Activated CD8-positive, alpha-beta T cell treated with anti-CD3 and anti-CD28 coated beads, Interleukin-2, amount 10 ng/mL, durations not matched to agents 7 days and 5 days (primary cell): ENCODE measurements around the gene MIPOL1. TPM values are rescaled to one million over a fixed set of nuclear protein-coding genes. Genes with fewer than 3 reads are reported as not detected.
A peak's percentile ranks its signal among the peaks of the same experiment; 100 is the strongest.
"Not testable (repeated sequence)": the region's sequence is repeated elsewhere in the genome, so short reads cannot be mapped to it uniquely, and the experiment has no call there.

ENCODE experiments used
- ATAC-seq: fragments of 150-1000 bp; cut with Tn5 transposase; one replicate; pipeline ENCODE4 v1.10.0; 2021; ENCODE audit warnings: moderate library complexity
- CTCF ChIA-PET: fragments of 350-600 bp; sonication (Branson Sonifier 250); formaldehyde crosslinking; loops from one replicate; lab custom pipeline; 2021; ENCODE audit warnings: antibody characterized with exemption; lab: Charles Lee
- POLR2A ChIA-PET: fragments of 350-600 bp; sonication (Branson Sonifier 250); formaldehyde crosslinking; loops from one replicate; lab custom pipeline; 2021; ENCODE audit warnings: antibody characterized with exemption; lab: Charles Lee
- DNase-seq: peaks from one replicate; pipeline ENCODE4 v3.0.0-alpha.2; 2020
- H3K27ac Mint-ChIP-seq: one replicate; pipeline ENCODE4 v1.8.0; 2021; ENCODE audit warnings: mild to moderate bottlenecking, mixed read lengths
- H3K27me3 Mint-ChIP-seq: one replicate; pipeline ENCODE4 v1.8.0; 2021; ENCODE audit warnings: low read depth, mixed read lengths
- H3K36me3 Mint-ChIP-seq: one replicate; pipeline ENCODE4 v1.8.0; 2021; ENCODE audit warnings: low read depth, mixed read lengths
- H3K4me1 Mint-ChIP-seq: one replicate; pipeline ENCODE4 v1.8.0; 2021; ENCODE audit warnings: low read depth, mixed read lengths
- H3K4me3 Mint-ChIP-seq: one replicate; pipeline ENCODE4 v1.8.0; 2021; ENCODE audit warnings: mild to moderate bottlenecking, mixed read lengths
- H3K9me3 Mint-ChIP-seq: one replicate; pipeline ENCODE4 v1.8.0; 2022; ENCODE audit warnings: mixed read lengths; ENCODE audit not compliant: insufficient read depth
- total RNA-seq, 2 experiments: library from RNA; stranded (reverse); gene quantifications; one replicate each; pipeline ENCODE4 v1.2.3, GENCODE V29; 2021

MIPOL1 gene
- total RNA-seq, 2 experiments from 2014 or later = not detected

DNA sequence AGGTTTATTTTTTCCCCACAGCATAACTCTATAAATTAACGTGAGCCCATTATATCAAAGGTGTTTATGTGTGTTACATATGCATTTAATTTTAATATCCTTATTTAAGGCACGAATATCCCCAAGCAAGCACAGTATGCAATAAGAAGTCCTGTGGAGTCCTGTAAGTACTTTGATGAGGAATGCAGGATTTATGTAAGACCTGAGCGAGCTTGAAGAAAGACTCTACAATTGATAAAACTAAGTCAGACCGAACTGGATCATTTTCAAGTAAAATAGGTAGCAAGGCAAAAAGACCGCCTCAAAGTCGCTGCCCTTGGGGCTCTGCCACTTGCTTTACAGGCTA lies 26.1 kb upstream of the MIPOL1 start:
- Mint-ChIP-seq H3K27me3 (peaks cover 16% of the 10 kb centered on the region), H3K4me3 (no peak overlapping the region), H3K27ac (no peak overlapping the region), H3K4me1 (peaks cover 4% of the 10 kb centered on the region), H3K9me3 (no peaks in the 10 kb centered on the region), H3K36me3 (no peaks in the 10 kb centered on the region)
- ChIA-PET POLR2A (no interaction called here), CTCF (no interaction called here)
- no peak for ATAC-seq
- DNase-seq = no peak

- Mint-ChIP-seq H3K4me3 (peak within 1 kb of the TSS; percentile 18), H3K36me3 (no peaks in the 10 kb centered on the region), H3K27me3 (peaks cover 16% of the 10 kb centered on the region), H3K27ac (no peak within 1 kb of the TSS), H3K4me1 (peaks cover 4% of the 10 kb centered on the region), H3K9me3 (no peaks in the 10 kb centered on the region)
- CTCF ChIA-PET = no interaction called here
- POLR2A ChIA-PET = no interaction called here
- no peak for DNase-seq
- no peak for ATAC-seq
These were observed 25.5 kb upstream of the MIPOL1 start, which contains the start of gene SLC25A21 for GRCh38 chr14:37172024-37172869. Gene SLC25A21, minus strand, starts transcription at chr14:37172606.

GRCh38 chr14:37172936-37173614 lies 24.7 kb upstream of the MIPOL1 start:
- CTCF ChIA-PET = no interaction called here
- H3K36me3 Mint-ChIP-seq = no peaks in the 10 kb centered on the region
- no peaks in the 10 kb centered on the region for H3K9me3 Mint-ChIP-seq
- POLR2A ChIA-PET = no interaction called here
- no peak for DNase-seq
- H3K27me3 Mint-ChIP-seq = peaks cover 16% of the 10 kb centered on the region
- H3K27ac Mint-ChIP-seq = no peak overlapping the region
- no peak overlapping the region for H3K4me3 Mint-ChIP-seq
- peaks cover 4% of the 10 kb centered on the region for H3K4me1 Mint-ChIP-seq
- no peak for ATAC-seq

DNA sequence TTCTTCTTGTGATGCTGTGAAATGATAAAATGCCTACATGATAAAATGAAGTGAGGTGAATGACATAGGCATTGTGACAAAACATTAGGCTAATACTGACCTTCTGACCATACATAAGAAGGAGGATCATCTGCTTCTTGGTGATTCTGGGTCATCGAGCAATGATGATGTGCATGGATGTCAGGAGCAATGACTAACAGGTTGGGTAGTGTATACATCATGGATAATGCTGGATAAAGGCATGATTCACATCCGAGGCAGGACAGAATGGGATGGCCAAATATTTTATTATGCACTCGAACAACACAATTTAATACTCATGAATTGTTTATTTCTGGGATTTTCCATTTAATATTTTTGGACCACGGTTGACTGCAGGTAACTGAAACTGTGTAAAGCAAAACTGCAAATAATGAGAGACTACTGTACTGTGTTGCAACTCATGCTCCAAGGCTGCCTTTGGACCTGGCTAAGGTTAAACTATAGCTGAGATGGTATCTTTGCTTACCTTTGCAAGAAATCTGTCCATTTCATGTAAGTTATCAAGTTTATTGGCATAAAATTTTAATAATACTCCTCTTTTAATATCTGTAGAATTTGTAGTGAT lies 17.7 kb upstream of the MIPOL1 start:
- no peak overlapping the region for H3K27ac Mint-ChIP-seq
- H3K4me3 Mint-ChIP-seq = no peak overlapping the region
- H3K9me3 Mint-ChIP-seq = no peaks in the 10 kb centered on the region
- ChIA-PET CTCF (no interaction called here), POLR2A (no interaction called here)
- no peaks in the 10 kb centered on the region for H3K27me3 Mint-ChIP-seq
- no peaks in the 10 kb centered on the region for H3K4me1 Mint-ChIP-seq
- no peak for ATAC-seq
- no peaks in the 10 kb centered on the region for H3K36me3 Mint-ChIP-seq
- DNase-seq = no peak

- POLR2A ChIA-PET, H3K4me1 Mint-ChIP-seq, H3K27me3 Mint-ChIP-seq, CTCF ChIA-PET, ATAC-seq, H3K9me3 Mint-ChIP-seq, H3K27ac Mint-ChIP-seq, DNase-seq, H3K4me3 Mint-ChIP-seq, H3K36me3 Mint-ChIP-seq: not testable (repeated sequence)
These were observed 16.9 kb upstream of the MIPOL1 start for GRCh38 chr14:37180886-37181285.

GRCh38 chr14:37181441-37181840 lies 16.3 kb upstream of the MIPOL1 start:
- Mint-ChIP-seq H3K36me3 (no peaks in the 10 kb centered on the region), H3K4me3 (no peak overlapping the region), H3K27me3 (no peaks in the 10 kb centered on the region), H3K4me1 (no peaks in the 10 kb centered on the region), H3K9me3 (no peaks in the 10 kb centered on the region), H3K27ac (no peak overlapping the region)
- ATAC-seq = no peak
- DNase-seq = no peak
- ChIA-PET POLR2A (no interaction called here), CTCF (no interaction called here)

DNA sequence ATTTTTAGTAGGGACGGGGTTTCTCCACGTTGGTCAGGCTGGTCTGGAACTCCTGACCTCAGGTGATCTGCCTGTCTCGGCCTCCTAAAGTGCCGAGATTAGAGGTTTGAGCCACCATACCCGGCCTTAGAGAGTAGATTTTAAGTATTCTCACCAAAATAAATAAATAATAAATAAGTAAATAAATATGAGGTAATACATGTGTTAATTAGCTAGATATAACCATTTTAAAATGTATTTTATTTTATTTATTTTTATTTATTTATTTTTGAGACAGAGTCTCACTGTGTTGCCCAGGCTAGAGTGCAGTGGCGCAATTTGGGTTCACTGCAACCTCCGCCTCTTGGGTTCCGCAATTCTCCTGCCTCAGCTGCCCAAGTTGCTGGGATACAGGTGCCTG lies 13.2 kb upstream of the MIPOL1 start:
- POLR2A ChIA-PET, ATAC-seq, H3K9me3 Mint-ChIP-seq, H3K36me3 Mint-ChIP-seq, H3K27ac Mint-ChIP-seq, H3K27me3 Mint-ChIP-seq, CTCF ChIA-PET, DNase-seq, H3K4me3 Mint-ChIP-seq, H3K4me1 Mint-ChIP-seq: not testable (repeated sequence)

- no peak overlapping the region for H3K4me3 Mint-ChIP-seq
- no peaks in the 10 kb centered on the region for H3K4me1 Mint-ChIP-seq
- ChIA-PET CTCF (no interaction called here), POLR2A (no interaction called here)
- H3K27ac Mint-ChIP-seq = no peak overlapping the region
- peaks cover 2% of the 10 kb centered on the region for H3K9me3 Mint-ChIP-seq
- H3K27me3 Mint-ChIP-seq = no peaks in the 10 kb centered on the region
- ATAC-seq (no peak), DNase-seq (no peak)
- no peaks in the 10 kb centered on the region for H3K36me3 Mint-ChIP-seq
These were observed 12.1 kb upstream of the MIPOL1 start for GRCh38 chr14:37185670-37186069.

- Mint-ChIP-seq H3K9me3 (peaks cover 4% of the 10 kb centered on the region), H3K4me3 (no peak overlapping the region), H3K27ac (no peak overlapping the region), H3K36me3 (no peaks in the 10 kb centered on the region), H3K4me1 (no peaks in the 10 kb centered on the region), H3K27me3 (no peaks in the 10 kb centered on the region)
- POLR2A ChIA-PET = no interaction called here
- CTCF ChIA-PET = no interaction called here
- DNase-seq = no peak
- ATAC-seq = no peak
These were observed 10.9 kb upstream of the MIPOL1 start for GRCh38 chr14:37186865-37187264.

DNA sequence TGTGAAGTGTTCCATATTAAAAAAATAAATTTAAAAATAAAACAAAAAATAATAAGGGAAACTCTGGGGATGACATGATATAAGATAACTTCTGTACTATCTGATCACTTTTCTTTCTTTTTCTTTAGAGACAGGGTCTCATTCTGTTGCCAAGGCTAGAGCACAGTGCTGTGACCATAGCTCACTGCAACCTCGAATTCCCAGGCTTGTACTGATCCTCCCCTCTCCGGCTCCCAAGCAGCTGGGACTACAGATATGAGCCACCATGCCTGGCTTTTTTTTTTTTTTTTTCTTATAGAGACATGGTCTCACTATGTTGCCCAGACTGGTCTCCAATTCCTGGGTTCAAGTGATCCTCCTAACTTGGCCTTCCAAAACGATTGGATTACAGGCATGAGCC lies 10.4 kb upstream of the MIPOL1 start:
- H3K27me3 Mint-ChIP-seq = no peaks in the 10 kb centered on the region
- no peak for ATAC-seq
- no peaks in the 10 kb centered on the region for H3K36me3 Mint-ChIP-seq
- POLR2A ChIA-PET = no interaction called here
- DNase-seq = no peak
- no peak overlapping the region for H3K27ac Mint-ChIP-seq
- peaks cover 4% of the 10 kb centered on the region for H3K9me3 Mint-ChIP-seq
- no peak overlapping the region for H3K4me3 Mint-ChIP-seq
- CTCF ChIA-PET = no interaction called here
- H3K4me1 Mint-ChIP-seq = no peaks in the 10 kb centered on the region

DNA sequence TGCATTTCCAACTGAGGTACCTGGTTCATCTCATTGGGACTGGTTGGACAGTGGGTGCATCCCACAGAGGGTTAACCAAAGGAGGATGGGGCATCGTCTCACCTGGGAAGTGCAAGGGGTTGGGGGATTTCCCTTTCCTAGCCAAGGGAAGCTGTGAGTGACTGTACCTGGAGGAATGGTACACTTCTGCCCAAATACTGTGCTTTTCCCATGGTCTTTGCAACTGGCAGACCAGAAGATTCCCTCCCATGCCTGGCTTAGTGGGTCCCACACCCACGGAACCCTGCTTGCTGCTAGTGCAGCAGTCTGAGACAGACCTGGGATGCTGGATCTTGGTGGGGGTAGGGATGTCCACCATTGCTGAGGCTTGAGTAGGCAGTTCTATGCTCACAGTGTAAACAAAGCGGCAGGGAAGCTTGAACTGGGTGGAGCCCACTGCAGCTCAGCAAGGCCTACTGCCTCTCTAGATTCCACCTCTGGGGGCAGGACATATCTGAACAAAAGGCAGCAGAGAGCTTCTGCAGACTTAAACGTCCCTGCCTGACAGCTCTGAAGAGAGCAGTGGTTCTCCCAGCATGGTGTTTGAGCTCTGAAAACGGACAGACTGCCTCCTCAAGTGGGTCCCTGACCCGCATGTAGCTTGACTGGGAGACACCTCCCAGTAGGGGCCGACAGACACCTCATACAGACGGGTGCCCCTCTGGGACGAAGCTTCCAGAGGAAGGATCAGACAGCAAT lies 9.7 kb upstream of the MIPOL1 start:
- ATAC-seq, H3K36me3 Mint-ChIP-seq, H3K4me3 Mint-ChIP-seq, H3K27me3 Mint-ChIP-seq, DNase-seq, CTCF ChIA-PET, H3K4me1 Mint-ChIP-seq, H3K9me3 Mint-ChIP-seq, POLR2A ChIA-PET, H3K27ac Mint-ChIP-seq: not testable (repeated sequence)

DNA sequence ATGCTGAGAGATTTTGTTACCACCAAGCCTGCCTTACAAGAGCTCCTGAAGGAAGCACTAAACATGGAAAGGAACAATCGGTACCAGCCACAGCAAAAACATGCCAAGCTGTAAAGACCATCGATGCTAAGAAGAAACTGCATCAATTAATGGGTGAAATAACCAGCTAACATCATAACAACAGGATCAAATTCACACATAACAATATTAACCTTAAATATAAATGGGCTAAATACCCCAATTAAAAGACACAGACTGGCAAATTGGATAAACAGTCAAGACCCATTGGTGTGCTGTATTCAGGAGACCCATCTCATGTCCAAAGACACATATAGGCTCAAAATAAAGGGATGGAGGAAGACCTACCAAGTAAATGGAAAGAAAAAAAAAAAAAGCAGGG lies 8.0 kb upstream of the MIPOL1 start:
- ATAC-seq, H3K9me3 Mint-ChIP-seq, H3K4me3 Mint-ChIP-seq, H3K27me3 Mint-ChIP-seq, H3K27ac Mint-ChIP-seq, CTCF ChIA-PET, H3K36me3 Mint-ChIP-seq, DNase-seq, H3K4me1 Mint-ChIP-seq, POLR2A ChIA-PET: not testable (repeated sequence)
